Smooth muscle cell (in vitro differentiated cells): Measurements from ENCODE around the gene OR2G3. TPM values are rescaled to one million over a fixed set of nuclear protein-coding genes. Genes with fewer than 3 reads are reported as not detected.
A peak's percentile ranks its signal among the peaks of the same experiment; 100 is the strongest.

ENCODE experiments used
- DNase-seq: peaks from one replicate; lab custom pipeline; 2025; ENCODE audit not compliant: unreplicated experiment; lab: John Stamatoyannopoulos, UW
- H2AFZ ChIP-seq: fragments of 200-600 bp; sonication (generic); 2 replicates; pipeline ENCODE4 v1.6.0; 2016; ENCODE audit warnings: antibody characterized with exemption, low read depth, mild to moderate bottlenecking
- H3F3A ChIP-seq: fragments of 200-600 bp; sonication (generic); 2 replicates; pipeline ENCODE4 v1.6.0; 2017; ENCODE audit warnings: antibody characterized with exemption, low read depth
- H3K27ac ChIP-seq: fragments of 200-600 bp; sonication (generic); 2 replicates; pipeline ENCODE4 v1.5.1; 2016; ENCODE audit warnings: low read depth, mild to moderate bottlenecking
- H3K27me3 ChIP-seq: fragments of 200-600 bp; sonication (generic); 2 replicates; pipeline ENCODE4 v1.6.1; 2016; ENCODE audit warnings: low read depth, mild to moderate bottlenecking
- H3K36me3 ChIP-seq: fragments of 200-600 bp; sonication (generic); 2 replicates; pipeline ENCODE4 v1.5.1; 2016; ENCODE audit warnings: low read depth
- H3K4me1 ChIP-seq: fragments of 200-600 bp; sonication (generic); 2 replicates; pipeline ENCODE4 v1.5.1; 2016; ENCODE audit warnings: low read depth
- H3K4me2 ChIP-seq: fragments of 200-600 bp; sonication (generic); 2 replicates; pipeline ENCODE4 v1.6.0; 2016; ENCODE audit warnings: mild to moderate bottlenecking
- H3K4me3 ChIP-seq: fragments of 200-600 bp; sonication (generic); 2 replicates; pipeline ENCODE4 v1.5.1; 2016; ENCODE audit warnings: mild to moderate bottlenecking
- H3K79me2 ChIP-seq: fragments of 200-600 bp; sonication (generic); 2 replicates; pipeline ENCODE4 v1.6.0; 2016; ENCODE audit warnings: low read depth, mild to moderate bottlenecking
- H3K9ac ChIP-seq: fragments of 200-600 bp; sonication (generic); 2 replicates; pipeline ENCODE4 v1.6.0; 2016; ENCODE audit warnings: low read depth
- H3K9me3 ChIP-seq: fragments of 200-600 bp; sonication (generic); replicated peaks from 2 replicates; pipeline ENCODE4 v1.5.1; 2016; ENCODE audit warnings: low read depth
- H4K20me1 ChIP-seq: fragments of 200-600 bp; sonication (generic); 2 replicates; pipeline ENCODE4 v1.6.0; 2016; ENCODE audit warnings: low read depth
- WGBS: methylation state at CpG from one replicate; pipeline ENCODE4 v1.1.7; 2016; ENCODE audit warnings: low lambda C conversion rate; 5-methylcytosine and 5-hydroxymethylcytosine counted together
- polyA plus RNA-seq: library from polyadenylated mRNA; unstranded; fragments of >200 nt; fragmentation: Nextera tagmentation; extraction: Ambion mirVana; gene quantifications from 2 replicates; pipeline ENCODE4 v1.2.1, GENCODE V29; 2016
- total RNA-seq: library from RNA; depleted of rRNA; stranded (reverse); fragments of >200 nt; gene quantifications from 2 replicates; pipeline ENCODE4 v1.2.3, GENCODE V29; 2014
- TF ChIP-seq, protein P1 (sequence below): fragments of 200-600 bp; sonication (generic); IDR thresholded peaks from 2 replicates; pipeline ENCODE4 v1.5.1; 2017; ENCODE audit warnings: borderline replicate concordance, mild to moderate bottlenecking, antibody characterized with exemption; ENCODE audit not compliant: insufficient read depth, poor library complexity, severe bottlenecking

OR2G3 gene
- total RNA-seq (not detected in 2 replicates), polyA plus RNA-seq (not detected in 2 replicates)

- Histone ChIP-seq H3K27ac (no peak within 1 kb of the TSS), H3K79me2 (no peaks in the 10 kb centered on the region), H3K9me3 (no peaks in the 10 kb centered on the region), H3K36me3 (no peaks in the 10 kb centered on the region), H3K4me1 (no peaks in the 10 kb centered on the region), H3F3A (no peaks in the 10 kb centered on the region), H3K27me3 (no peaks in the 10 kb centered on the region), H4K20me1 (no peaks in the 10 kb centered on the region), H2AFZ (no peak within 1 kb of the TSS), H3K4me2 (no peak within 1 kb of the TSS), H3K4me3 (no peak within 1 kb of the TSS), H3K9ac (no peak within 1 kb of the TSS)
- TF ChIP-seq, protein P1, sequence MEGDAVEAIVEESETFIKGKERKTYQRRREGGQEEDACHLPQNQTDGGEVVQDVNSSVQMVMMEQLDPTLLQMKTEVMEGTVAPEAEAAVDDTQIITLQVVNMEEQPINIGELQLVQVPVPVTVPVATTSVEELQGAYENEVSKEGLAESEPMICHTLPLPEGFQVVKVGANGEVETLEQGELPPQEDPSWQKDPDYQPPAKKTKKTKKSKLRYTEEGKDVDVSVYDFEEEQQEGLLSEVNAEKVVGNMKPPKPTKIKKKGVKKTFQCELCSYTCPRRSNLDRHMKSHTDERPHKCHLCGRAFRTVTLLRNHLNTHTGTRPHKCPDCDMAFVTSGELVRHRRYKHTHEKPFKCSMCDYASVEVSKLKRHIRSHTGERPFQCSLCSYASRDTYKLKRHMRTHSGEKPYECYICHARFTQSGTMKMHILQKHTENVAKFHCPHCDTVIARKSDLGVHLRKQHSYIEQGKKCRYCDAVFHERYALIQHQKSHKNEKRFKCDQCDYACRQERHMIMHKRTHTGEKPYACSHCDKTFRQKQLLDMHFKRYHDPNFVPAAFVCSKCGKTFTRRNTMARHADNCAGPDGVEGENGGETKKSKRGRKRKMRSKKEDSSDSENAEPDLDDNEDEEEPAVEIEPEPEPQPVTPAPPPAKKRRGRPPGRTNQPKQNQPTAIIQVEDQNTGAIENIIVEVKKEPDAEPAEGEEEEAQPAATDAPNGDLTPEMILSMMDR, result no peak
- no peak for DNase-seq
- WGBS, result 80% methylated on average over 2 of the region's 2 CpGs
Observed at GRCh38 chr1:247605286-247605685, at the start of gene OR2G3. Gene OR2G3, plus strand, starts transcription at chr1:247605586. Its CDS starts 0 bp downstream, at chr1:247605586.

- Histone ChIP-seq H3K9ac (no peak overlapping the region), H3K4me2 (peak overlapping the region; percentile 7), H3K9me3 (no peaks in the 10 kb centered on the region), H3K27me3 (no peaks in the 10 kb centered on the region), H3K27ac (peak overlapping the region; percentile 49), H3K79me2 (no peaks in the 10 kb centered on the region), H3F3A (peaks cover 7% of the 10 kb centered on the region), H4K20me1 (no peaks in the 10 kb centered on the region), H3K4me1 (peaks cover 5% of the 10 kb centered on the region), H3K4me3 (no peak overlapping the region), H2AFZ (no peak overlapping the region), H3K36me3 (no peaks in the 10 kb centered on the region)
- WGBS, result 25% methylated on average over 2 of the region's 2 CpGs
- DNase-seq, result no peak
- TF ChIP-seq, protein P1, result no peak
Observed at GRCh38 chr1:247557926-247558674, 47.3 kb upstream of the OR2G3 start.

DNA sequence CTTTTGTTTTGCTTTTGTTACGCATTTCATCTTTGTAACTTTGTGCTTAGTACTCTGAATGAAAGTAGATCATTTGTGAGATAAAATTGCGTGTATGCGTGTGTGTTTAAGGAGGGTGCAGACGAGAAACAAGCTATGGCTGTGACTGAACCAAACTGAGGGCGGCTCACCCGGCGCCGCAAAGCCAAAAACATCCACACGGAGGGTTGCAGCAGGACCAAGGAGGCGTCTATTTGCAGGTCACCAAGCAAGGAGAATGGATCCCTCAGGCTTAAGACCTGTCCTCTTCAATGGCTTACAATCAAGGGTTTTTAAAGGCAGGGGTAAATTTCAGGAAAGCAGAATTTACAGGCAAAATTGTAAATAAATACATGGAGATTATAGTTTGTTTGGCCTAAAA lies 43.7 kb upstream of the OR2G3 start:
- Histone ChIP-seq H3K27ac (no peak overlapping the region), H3K36me3 (no peaks in the 10 kb centered on the region), H2AFZ (no peak overlapping the region), H3K27me3 (no peaks in the 10 kb centered on the region), H3K4me3 (no peak overlapping the region), H3K79me2 (no peaks in the 10 kb centered on the region), H3K9me3 (no peaks in the 10 kb centered on the region), H3K4me2 (no peak overlapping the region), H3K4me1 (peaks cover 5% of the 10 kb centered on the region), H4K20me1 (no peaks in the 10 kb centered on the region), H3F3A (peaks cover 7% of the 10 kb centered on the region), H3K9ac (no peak overlapping the region)
- TF ChIP-seq, protein P1, result no peak
- 81% methylated on average over 10 of the region's 10 CpGs for WGBS
- DNase-seq, result no peak

DNA sequence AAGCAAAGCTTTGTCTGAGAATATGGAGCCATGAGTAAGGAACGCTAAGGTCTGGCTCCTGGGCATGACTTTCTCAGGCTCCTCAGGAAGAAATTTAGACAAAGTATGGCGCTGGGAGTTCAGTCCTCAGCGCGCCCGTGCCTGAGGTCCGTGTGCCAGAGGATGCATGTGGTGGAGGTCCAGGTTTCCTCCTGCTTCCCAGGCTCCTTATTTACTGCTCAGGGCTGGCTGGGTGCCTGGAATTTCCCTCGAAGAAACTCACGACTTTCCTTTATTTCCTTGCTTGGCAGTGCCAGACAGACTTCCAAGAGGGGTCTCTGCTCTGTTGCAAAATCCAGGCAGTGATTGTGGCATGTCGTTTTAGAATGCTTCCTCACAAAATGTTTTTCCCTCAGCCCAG lies 43.2 kb upstream of the OR2G3 start:
- H3K36me3 ChIP-seq, result no peaks in the 10 kb centered on the region
- H3K9me3 ChIP-seq, result no peaks in the 10 kb centered on the region
- H3K27me3 ChIP-seq, result no peaks in the 10 kb centered on the region
- peaks cover 7% of the 10 kb centered on the region for H3F3A ChIP-seq
- H3K4me1 ChIP-seq, result peaks cover 5% of the 10 kb centered on the region
- no peak overlapping the region for H3K4me3 ChIP-seq
- H4K20me1 ChIP-seq, result no peaks in the 10 kb centered on the region
- H3K79me2 ChIP-seq, result no peaks in the 10 kb centered on the region
- no peak overlapping the region for H3K4me2 ChIP-seq
- WGBS, result 78% methylated on average over 9 of the region's 9 CpGs
- no peak overlapping the region for H3K9ac ChIP-seq
- no peak overlapping the region for H3K27ac ChIP-seq
- no peak overlapping the region for H2AFZ ChIP-seq
- DNase-seq, result no peak
- TF ChIP-seq, protein P1, result no peak
